HCT116 (cell line): Measurements from ENCODE around the gene TBX15. TPM values are rescaled to one million over a fixed set of nuclear protein-coding genes. Genes with fewer than 3 reads are reported as not detected.

Source experiments
- ATAC-seq: fragments of 200-7000 bp; cut with Tn5 transposase; 2 replicates; pipeline ENCODE4 v1.9.1; 2020; ENCODE audit warnings: mild to moderate bottlenecking, moderate library complexity
- BruUV-seq: library from RNA; stranded (reverse); fragments of 400-500 nt; replicated peaks from 2 replicates; lab custom pipeline; 2021; lab: Mats Ljungman, UMichigan
- CTCF ChIA-PET: fragments of 300-600 bp; sonication (Branson Sonifier 250); formaldehyde crosslinking; loops from one replicate; lab custom pipeline; 2021; ENCODE audit warnings: antibody characterized with exemption; lab: Charles Lee
- POLR2A ChIA-PET: fragments of 300-600, 350-600 bp; sonication (Branson Sonifier 250); formaldehyde crosslinking; loops from one replicate; lab custom pipeline; 2021; ENCODE audit warnings: antibody characterized with exemption; lab: Charles Lee
- RAD21 ChIA-PET, 2 experiments: fragments of 300-600 bp; sonication (Branson Sonifier 250); formaldehyde crosslinking; loops; one replicate each; lab custom pipeline; 2023; ENCODE audit warnings: low total read pairs in 2 of 2; ENCODE audit not compliant: uncharacterized antibody in 2 of 2, unreplicated experiment in 2 of 2, low non-redundant PET in 1 of 2; lab: Charles Lee
- DNase-seq: peaks from one replicate; pipeline ENCODE4 v3.0.0-alpha.2; 2010; ENCODE audit warnings: low read depth, low spot score
- H2AFZ ChIP-seq: fragments of 200-600 bp; shearing (Covaris generic), sonication (generic); 2 replicates; pipeline ENCODE4 v1.6.1; 2017; ENCODE audit warnings: low read depth, mixed run types, mixed read lengths, antibody characterized with exemption, low read length; ENCODE audit not compliant: poor library complexity, severe bottlenecking
- H3K27ac ChIP-seq: 2 replicates; pipeline ENCODE4 v1.5.1; 2012; ENCODE audit warnings: low read depth, low read length
- H3K27me3 ChIP-seq: fragments of 200-600 bp; sonication (generic); 2 replicates; pipeline ENCODE4 v1.6.1; 2016; ENCODE audit warnings: mixed run types, low read length, mixed read lengths; ENCODE audit not compliant: insufficient read depth
- H3K36me3 ChIP-seq, 2 experiments: fragments of 200-500 bp in 1 of 2; fragments of 200-600 bp in 1 of 2; sonication (Bioruptor generic) in 1 of 2; sonication (generic) in 1 of 2; 2 replicates each; pipeline versions ENCODE4 v1.5.1 to v1.6.1; 2014 to 2016; ENCODE audit warnings: low read length in 2 of 2, inconsistent platforms in 1 of 2, mixed read lengths in 1 of 2, mixed run types in 1 of 2; ENCODE audit not compliant: insufficient read depth in 2 of 2, control insufficient read depth in 1 of 2
- H3K4me1 ChIP-seq, 2 experiments: fragments of 200-600 bp in 1 of 2; sonication (generic) in 1 of 2; 2 replicates each; pipeline versions ENCODE4 v1.5.1 to v1.6.1; 2012 to 2017; ENCODE audit warnings: low read length in 2 of 2, inconsistent platforms in 1 of 2, mild to moderate bottlenecking in 1 of 2, mixed read lengths in 1 of 2, mixed run types in 1 of 2, moderate library complexity in 1 of 2; ENCODE audit not compliant: insufficient read depth in 2 of 2, control insufficient read depth in 1 of 2
- H3K4me2 ChIP-seq: fragments of 200-600 bp; sonication (generic); 2 replicates; pipeline ENCODE4 v1.6.1; 2017; ENCODE audit warnings: mixed run types, low read length, mixed read lengths
- H3K4me3 ChIP-seq, 2 experiments: fragments of 200-600 bp in 1 of 2; sonication (generic) in 1 of 2; replicated peaks in 1 of 2; 2 replicates each; pipeline ENCODE4 v1.5.1; 2011 to 2016; ENCODE audit warnings: low read length in 2 of 2, control low read depth in 1 of 2, low read depth in 1 of 2, mild to moderate bottlenecking in 1 of 2, mixed read lengths in 1 of 2, mixed run types in 1 of 2
- H3K79me2 ChIP-seq: fragments of 200-600 bp; sonication (generic); 2 replicates; pipeline ENCODE4 v1.6.1; 2017; ENCODE audit warnings: mild to moderate bottlenecking, mixed run types, low read length, moderate library complexity, mixed read lengths; ENCODE audit not compliant: insufficient read depth
- H3K9ac ChIP-seq: fragments of 200-600 bp; sonication (generic); 2 replicates; pipeline ENCODE4 v1.6.1; 2016; ENCODE audit warnings: low read length, mixed read lengths
- H3K9me2 ChIP-seq: fragments of 200-600 bp; sonication (generic), shearing (Covaris generic); 2 replicates; pipeline ENCODE4 v1.6.1; 2017; ENCODE audit warnings: mixed run types, mild to moderate bottlenecking, moderate library complexity; ENCODE audit not compliant: insufficient read depth
- H3K9me3 ChIP-seq, 2 experiments: fragments of 200-500 bp in 1 of 2; fragments of 200-600 bp in 1 of 2; sonication (Bioruptor generic) in 1 of 2; sonication (generic) in 1 of 2; 2 replicates each; pipeline ENCODE4 v1.6.1; 2014 to 2017; ENCODE audit warnings: low read length in 2 of 2, mixed read lengths in 2 of 2, inconsistent platforms in 1 of 2, low read depth in 1 of 2, mild to moderate bottlenecking in 1 of 2, mixed run types in 1 of 2, moderate library complexity in 1 of 2; ENCODE audit not compliant: control insufficient read depth in 1 of 2, insufficient read depth in 1 of 2
- H4K20me1 ChIP-seq: fragments of 200-600 bp; sonication (generic), shearing (Covaris generic); 2 replicates; pipeline ENCODE4 v1.6.1; 2017; ENCODE audit warnings: mixed run types, mild to moderate bottlenecking, moderate library complexity; ENCODE audit not compliant: insufficient read depth
- CBX3 ChIP-seq: IDR thresholded peaks from 2 replicates; pipeline ENCODE4 v1.6.1; 2012; ENCODE audit warnings: low read depth
- EGR1 ChIP-seq: IDR thresholded peaks from 2 replicates; pipeline ENCODE4 v1.6.1; 2012; ENCODE audit warnings: low read depth
- ELF1 ChIP-seq: IDR thresholded peaks from 2 replicates; pipeline ENCODE4 v1.6.1; 2012; ENCODE audit warnings: low read depth, borderline replicate concordance
- EZH2 ChIP-seq: fragments of 200-600 bp; sonication (generic); IDR thresholded peaks from 2 replicates; pipeline ENCODE4 v1.6.1; 2017; ENCODE audit warnings: antibody characterized with exemption, mixed run types
- EZH2phosphoT487 ChIP-seq: fragments of 200-600 bp; IDR thresholded peaks from 2 replicates; pipeline ENCODE4 v1.6.1; 2018; ENCODE audit warnings: antibody characterized with exemption, borderline replicate concordance
- FOSL1 ChIP-seq: IDR thresholded peaks from 2 replicates; pipeline ENCODE4 v1.6.1; 2012; ENCODE audit warnings: low read depth
- POLR2A ChIP-seq: IDR thresholded peaks from 2 replicates; pipeline ENCODE4 v1.7.0; 2011; ENCODE audit warnings: borderline replicate concordance; ENCODE audit not compliant: insufficient read depth, insufficient read length; ENCODE audit errors: extremely low read depth
- POLR2AphosphoS5 ChIP-seq: IDR thresholded peaks from 2 replicates; pipeline ENCODE4 v1.6.1; 2011; ENCODE audit warnings: mild to moderate bottlenecking, low read depth, low read length, moderate library complexity
- SIN3A ChIP-seq: IDR thresholded peaks from 2 replicates; pipeline ENCODE4 v1.6.1; 2012; ENCODE audit warnings: low read depth
- SP1 ChIP-seq: IDR thresholded peaks from 2 replicates; pipeline ENCODE4 v1.6.1; 2012; ENCODE audit warnings: low read depth
- TCF7L2 ChIP-seq: IDR thresholded peaks from 2 replicates; pipeline ENCODE4 v1.7.0; 2011; ENCODE audit warnings: borderline replicate concordance, inconsistent platforms; ENCODE audit not compliant: insufficient read depth, insufficient read length; ENCODE audit errors: extremely low read depth
- ZFX ChIP-seq: fragments of 450-650 bp; IDR thresholded peaks from 2 replicates; pipeline ENCODE4 v1.6.1; 2017
- intact Hi-C: fragments of 100-400 bp; cut with micrococcal nuclease; formaldehyde crosslinking; loops from 2 replicates; pipeline ENCODE4 v1.10.0; 2022
- total RNA-seq: library from RNA; stranded (reverse); gene quantifications from one replicate; pipeline ENCODE4 v1.2.1, GENCODE V29; 2021; ENCODE audit not compliant: unreplicated experiment
- TF ChIP-seq, protein P1 (sequence below), 3 experiments: fragments of 200-600 bp in 1 of 3; sonication (generic) in 1 of 3; IDR thresholded peaks in 2 of 3; conservative IDR thresholded peaks in 1 of 3; 2 replicates each; pipeline ENCODE4 v1.5.1; 2012 to 2017; ENCODE audit warnings: low read depth in 2 of 3, low read length in 2 of 3, antibody characterized with exemption in 1 of 3, borderline replicate concordance in 1 of 3, control low read depth in 1 of 3, mild to moderate bottlenecking in 1 of 3, mixed read lengths in 1 of 3, mixed run types in 1 of 3, moderate library complexity in 1 of 3; ENCODE audit not compliant: insufficient read depth in 1 of 3
- TF ChIP-seq, protein P2 (sequence below): IDR thresholded peaks from 2 replicates; pipeline ENCODE4 v1.6.1; 2011; ENCODE audit warnings: mild to moderate bottlenecking, low read length, moderate library complexity; ENCODE audit not compliant: insufficient replicate concordance; ENCODE audit errors: extremely low read depth
- TF ChIP-seq, protein P3 (sequence below): IDR thresholded peaks from 2 replicates; pipeline ENCODE4 v1.6.1; 2012

The TBX15 gene
- total RNA-seq, 1 experiment from 2014 or later = not detected

DNA sequence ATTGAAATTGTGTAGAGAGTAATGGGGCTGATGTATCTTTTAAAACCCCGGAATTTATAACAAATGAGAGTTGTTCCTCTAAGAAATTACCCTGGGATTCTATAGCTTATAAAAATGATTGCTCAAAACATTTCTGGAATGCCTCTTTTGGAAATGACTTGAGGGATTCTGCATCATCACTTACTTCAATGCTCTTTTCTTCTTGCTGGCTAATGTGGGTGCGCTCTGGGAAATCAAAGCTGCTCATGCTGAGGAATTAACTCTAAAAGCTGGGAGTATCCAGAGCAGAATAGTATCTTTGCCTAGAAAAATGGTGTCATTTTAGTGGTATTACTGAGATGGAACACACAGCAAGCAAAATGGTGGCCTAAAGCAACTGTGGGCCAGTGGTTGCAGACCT, 23.0 kb upstream of the TBX15 start:
- no peak overlapping the region for H2AFZ ChIP-seq
- no peaks in the 10 kb centered on the region for H3K27me3 ChIP-seq
- H3K79me2 ChIP-seq = no peaks in the 10 kb centered on the region
- no peak overlapping the region for H3K27ac ChIP-seq
- RAD21 ChIA-PET = no interaction called here
- no peaks in the 10 kb centered on the region for H3K9me3 ChIP-seq
- no peak overlapping the region for H3K4me3 ChIP-seq
- H3K4me1 ChIP-seq = no peaks in the 10 kb centered on the region
- intact Hi-C loops = no loop called here
- no TSS peak for BruUV-seq
- no peaks in the 10 kb centered on the region for H3K36me3 ChIP-seq
- no peaks in the 10 kb centered on the region for H4K20me1 ChIP-seq
- H3K9ac ChIP-seq = no peak overlapping the region
- POLR2A ChIA-PET = no interaction called here
- ATAC-seq (no peak), DNase-seq (no peak)
- H3K4me2 ChIP-seq = no peak overlapping the region
- CTCF ChIA-PET = no interaction called here
- TF ChIP-seq, protein P1, sequence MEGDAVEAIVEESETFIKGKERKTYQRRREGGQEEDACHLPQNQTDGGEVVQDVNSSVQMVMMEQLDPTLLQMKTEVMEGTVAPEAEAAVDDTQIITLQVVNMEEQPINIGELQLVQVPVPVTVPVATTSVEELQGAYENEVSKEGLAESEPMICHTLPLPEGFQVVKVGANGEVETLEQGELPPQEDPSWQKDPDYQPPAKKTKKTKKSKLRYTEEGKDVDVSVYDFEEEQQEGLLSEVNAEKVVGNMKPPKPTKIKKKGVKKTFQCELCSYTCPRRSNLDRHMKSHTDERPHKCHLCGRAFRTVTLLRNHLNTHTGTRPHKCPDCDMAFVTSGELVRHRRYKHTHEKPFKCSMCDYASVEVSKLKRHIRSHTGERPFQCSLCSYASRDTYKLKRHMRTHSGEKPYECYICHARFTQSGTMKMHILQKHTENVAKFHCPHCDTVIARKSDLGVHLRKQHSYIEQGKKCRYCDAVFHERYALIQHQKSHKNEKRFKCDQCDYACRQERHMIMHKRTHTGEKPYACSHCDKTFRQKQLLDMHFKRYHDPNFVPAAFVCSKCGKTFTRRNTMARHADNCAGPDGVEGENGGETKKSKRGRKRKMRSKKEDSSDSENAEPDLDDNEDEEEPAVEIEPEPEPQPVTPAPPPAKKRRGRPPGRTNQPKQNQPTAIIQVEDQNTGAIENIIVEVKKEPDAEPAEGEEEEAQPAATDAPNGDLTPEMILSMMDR (IDR thresholded peaks at IDR 0.05 in 2 of 3, conservative IDR thresholded peaks at IDR 0.05 in 1 of 3; ENCODE audit: borderline replicate concordance in 1 of 3, insufficient read depth in 1 of 3, low read depth in 2 of 3, low read length in 2 of 3) = no peak
- TF ChIP-seq TCF7L2 (no peak), EZH2 (no peak), EZH2phosphoT487 (no peak), ELF1 (no peak), CBX3 (no peak), POLR2AphosphoS5 (no peak), SP1 (no peak), SIN3A (no peak), EGR1 (no peak), ZFX (no peak), FOSL1 (no peak), POLR2A (no peak)
- TF ChIP-seq, protein P2, sequence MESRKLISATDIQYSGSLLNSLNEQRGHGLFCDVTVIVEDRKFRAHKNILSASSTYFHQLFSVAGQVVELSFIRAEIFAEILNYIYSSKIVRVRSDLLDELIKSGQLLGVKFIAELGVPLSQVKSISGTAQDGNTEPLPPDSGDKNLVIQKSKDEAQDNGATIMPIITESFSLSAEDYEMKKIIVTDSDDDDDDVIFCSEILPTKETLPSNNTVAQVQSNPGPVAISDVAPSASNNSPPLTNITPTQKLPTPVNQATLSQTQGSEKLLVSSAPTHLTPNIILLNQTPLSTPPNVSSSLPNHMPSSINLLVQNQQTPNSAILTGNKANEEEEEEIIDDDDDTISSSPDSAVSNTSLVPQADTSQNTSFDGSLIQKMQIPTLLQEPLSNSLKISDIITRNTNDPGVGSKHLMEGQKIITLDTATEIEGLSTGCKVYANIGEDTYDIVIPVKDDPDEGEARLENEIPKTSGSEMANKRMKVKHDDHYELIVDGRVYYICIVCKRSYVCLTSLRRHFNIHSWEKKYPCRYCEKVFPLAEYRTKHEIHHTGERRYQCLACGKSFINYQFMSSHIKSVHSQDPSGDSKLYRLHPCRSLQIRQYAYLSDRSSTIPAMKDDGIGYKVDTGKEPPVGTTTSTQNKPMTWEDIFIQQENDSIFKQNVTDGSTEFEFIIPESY = no peak
- TF ChIP-seq, protein P3, sequence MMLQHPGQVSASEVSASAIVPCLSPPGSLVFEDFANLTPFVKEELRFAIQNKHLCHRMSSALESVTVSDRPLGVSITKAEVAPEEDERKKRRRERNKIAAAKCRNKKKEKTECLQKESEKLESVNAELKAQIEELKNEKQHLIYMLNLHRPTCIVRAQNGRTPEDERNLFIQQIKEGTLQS = no peak
- no peaks in the 10 kb centered on the region for H3K9me2 ChIP-seq
